ELR (cell line): ENCODE measurements around the gene LIPK.
A peak's percentile ranks its signal among the peaks of the same experiment; 100 is the strongest.
"Not testable (repeated sequence)": the region's sequence is repeated elsewhere in the genome, so short reads cannot be mapped to it uniquely, and the experiment has no call there.

ENCODE experiments used
- DNase-seq: peaks from one replicate; pipeline ENCODE4 v3.0.0-alpha.2; 2015; ENCODE audit warnings: low read depth

LIPK gene, protein sequence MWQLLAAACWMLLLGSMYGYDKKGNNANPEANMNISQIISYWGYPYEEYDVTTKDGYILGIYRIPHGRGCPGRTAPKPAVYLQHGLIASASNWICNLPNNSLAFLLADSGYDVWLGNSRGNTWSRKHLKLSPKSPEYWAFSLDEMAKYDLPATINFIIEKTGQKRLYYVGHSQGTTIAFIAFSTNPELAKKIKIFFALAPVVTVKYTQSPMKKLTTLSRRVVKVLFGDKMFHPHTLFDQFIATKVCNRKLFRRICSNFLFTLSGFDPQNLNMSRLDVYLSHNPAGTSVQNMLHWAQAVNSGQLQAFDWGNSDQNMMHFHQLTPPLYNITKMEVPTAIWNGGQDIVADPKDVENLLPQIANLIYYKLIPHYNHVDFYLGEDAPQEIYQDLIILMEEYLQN

GRCh38 chr10:88705958-88706357, at the start of gene LIPK:
TSS of gene LIPK (plus strand) at chr10:88706249. CDS start at chr10:88724544, 18,295 bp downstream.
- no peak for DNase-seq

DNA sequence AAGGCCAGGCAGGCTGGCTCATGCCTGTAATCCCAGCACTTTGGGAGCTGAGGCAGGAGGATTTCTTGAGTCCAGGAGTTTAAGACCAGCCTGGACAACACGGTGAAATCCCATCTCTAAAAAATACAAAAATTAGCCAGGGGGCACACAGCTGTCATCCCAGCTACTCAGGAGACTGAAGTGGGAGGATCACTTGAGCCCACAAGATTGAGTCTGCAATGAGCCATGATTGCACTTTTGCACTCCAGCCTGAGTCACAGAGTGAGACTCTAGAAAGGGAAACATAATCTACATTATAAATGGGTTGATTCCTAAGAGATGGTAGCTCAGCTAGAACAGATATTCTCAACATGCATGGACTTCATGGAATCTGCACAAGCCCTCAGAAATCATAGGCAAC, 48.1 kb upstream of the LIPK start:
- DNase-seq, result peak; percentile 77

DNA sequence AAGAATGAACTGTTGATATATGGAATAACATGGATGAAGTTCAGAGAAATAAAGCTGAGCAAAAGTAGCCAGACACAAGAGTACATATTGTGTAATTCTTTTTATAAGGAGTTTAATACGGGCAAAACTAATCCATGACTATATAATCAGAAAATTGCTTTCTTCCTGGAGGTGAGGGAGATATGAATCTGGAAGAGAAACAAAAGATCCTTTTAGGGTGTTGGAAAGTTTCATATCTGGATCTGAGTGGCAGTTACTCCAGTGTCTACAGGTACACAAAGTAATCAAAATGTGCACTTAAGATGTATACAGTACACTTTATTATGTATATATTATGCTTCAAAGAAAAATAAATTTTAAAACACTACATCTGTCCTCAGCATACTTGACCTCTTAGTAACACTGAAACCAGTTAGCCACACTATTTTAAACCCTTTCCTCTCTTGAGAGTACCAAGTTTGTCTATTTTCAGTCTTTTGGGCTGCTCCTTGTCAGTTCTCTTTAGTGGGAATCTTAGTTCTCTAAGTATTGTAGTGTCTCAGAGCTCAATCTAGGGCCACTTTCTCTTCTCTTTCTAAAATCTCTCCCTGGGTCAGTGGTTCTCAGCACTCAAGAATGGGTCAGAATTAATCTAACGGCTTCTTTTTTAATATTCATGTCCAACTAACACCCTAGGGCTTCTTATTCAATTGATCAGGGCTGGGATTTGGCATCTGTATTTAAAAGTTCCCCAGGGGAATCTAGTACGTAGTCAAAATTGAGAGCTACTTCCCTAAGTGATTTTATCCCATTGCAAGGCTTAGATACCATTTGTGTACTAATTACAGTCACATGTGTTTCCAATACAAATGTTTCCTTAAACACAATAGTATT, 46.1 kb upstream of the LIPK start:
- DNase-seq, result peak; percentile 15

- no peak for DNase-seq
Measured at GRCh38 chr10:88660598-88660884, 45.5 kb upstream of the LIPK start.

- peak; percentile 7 for DNase-seq
Measured at GRCh38 chr10:88661018-88661417, 45.0 kb upstream of the LIPK start.

- DNase-seq, result no peak
Measured at GRCh38 chr10:88661577-88661976, 44.5 kb upstream of the LIPK start.

DNA sequence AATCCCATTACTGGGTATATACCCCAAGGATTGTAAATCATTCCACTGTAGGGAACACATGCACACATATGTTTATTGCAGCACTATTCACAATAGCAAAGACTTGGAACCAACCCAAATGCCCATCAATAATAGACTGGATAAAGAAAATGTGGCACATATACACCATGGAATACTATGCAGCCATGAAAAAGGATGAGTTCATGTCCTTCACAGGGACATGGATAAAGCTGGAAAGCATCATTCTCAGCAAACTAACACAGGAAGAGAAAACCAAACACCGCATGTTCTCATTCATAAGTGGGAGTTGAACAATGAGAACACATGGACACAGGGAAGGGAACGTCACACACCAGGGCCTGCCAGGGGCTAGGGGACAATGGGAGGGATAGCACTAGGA, 42.9 kb upstream of the LIPK start:
- not testable (repeated sequence) for DNase-seq

- no peak for DNase-seq
Measured at GRCh38 chr10:88664142-88664541, 41.9 kb upstream of the LIPK start, which contains the start of gene LIPF. TSS of gene LIPF (plus strand) at chr10:88664442. CDS start at chr10:88667298, 2,856 bp downstream.

DNA sequence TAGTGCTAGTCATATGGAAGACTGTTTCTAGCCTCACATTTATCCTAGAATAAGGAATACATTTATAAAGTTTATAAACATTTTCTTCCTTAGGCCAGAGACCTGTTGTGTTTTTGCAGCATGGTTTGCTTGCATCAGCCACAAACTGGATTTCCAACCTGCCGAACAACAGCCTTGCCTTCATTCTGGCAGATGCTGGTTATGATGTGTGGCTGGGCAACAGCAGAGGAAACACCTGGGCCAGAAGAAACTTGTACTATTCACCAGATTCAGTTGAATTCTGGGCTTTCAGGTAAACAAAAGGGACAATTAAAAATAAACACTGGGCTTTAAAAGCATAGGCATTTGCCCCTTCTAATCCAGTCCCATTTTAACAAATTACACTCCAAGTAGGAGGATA, 37.6 kb upstream of the LIPK start:
- no peak for DNase-seq

- no peak for DNase-seq
Measured at GRCh38 chr10:88670497-88670896, 35.6 kb upstream of the LIPK start.

DNA sequence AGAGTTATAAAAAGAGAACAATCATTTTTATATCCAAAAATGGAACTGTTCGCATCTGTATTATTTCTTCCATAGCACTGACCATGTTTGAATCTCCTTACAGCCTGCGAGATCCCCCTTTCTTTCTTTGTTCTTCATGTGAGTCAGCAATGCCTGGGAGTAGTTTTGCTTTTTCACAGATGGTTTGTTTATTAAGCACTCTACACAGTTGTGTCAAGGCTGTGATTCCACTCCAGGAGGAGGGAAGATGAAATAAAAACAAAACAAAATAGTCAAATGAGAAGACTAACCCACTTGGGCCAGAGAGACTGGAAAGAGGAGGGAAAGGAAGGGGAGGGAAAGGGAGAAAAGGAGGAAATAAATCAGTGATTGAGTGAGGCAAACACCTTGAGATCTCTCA, 34.0 kb upstream of the LIPK start:
- DNase-seq, result peak; percentile 14

DNA sequence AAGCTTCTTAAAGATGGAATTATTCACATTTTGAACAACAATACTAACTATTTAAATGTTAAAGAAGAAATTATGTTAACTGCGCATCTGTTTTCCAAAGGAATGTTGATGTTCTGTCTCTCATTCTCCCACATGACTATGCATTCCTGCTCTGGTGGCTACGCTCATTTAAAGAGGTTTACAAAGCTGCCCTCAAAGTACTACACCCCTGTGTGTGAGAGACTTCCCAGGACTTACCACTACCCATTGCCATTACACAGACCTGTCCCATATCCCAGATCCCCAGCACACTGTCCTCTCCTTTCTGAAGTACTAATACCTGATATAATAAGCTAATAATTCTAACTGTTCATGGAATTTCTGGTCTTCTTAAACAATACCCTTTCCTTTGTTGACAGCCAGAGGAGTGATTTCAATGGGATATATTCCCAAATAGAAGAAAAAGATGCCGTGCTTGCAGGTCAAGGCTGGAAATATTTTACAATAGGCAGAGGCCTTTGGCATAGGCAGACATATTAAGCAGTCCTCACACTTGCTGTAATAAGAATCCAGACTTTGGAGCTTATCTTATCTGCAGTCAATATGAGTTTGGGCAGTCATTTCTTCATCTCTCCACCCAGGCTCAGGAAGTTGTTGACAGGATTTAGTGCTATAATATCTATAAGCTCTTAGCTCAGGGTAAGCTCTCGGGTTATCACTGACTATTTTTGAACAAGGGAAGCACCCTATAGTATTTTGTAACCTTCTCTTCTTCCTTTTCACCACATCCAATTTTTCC, 29.6 kb upstream of the LIPK start:
- no peak for DNase-seq

- DNase-seq, result peak; percentile 65
Measured at GRCh38 chr10:88680958-88681357, 25.1 kb upstream of the LIPK start.

- no peak for DNase-seq
Measured at GRCh38 chr10:88682491-88682890, 23.6 kb upstream of the LIPK start.

GRCh38 chr10:88687853-88688467, 18.1 kb upstream of the LIPK start:
- DNase-seq, result peak; percentile 54

DNA sequence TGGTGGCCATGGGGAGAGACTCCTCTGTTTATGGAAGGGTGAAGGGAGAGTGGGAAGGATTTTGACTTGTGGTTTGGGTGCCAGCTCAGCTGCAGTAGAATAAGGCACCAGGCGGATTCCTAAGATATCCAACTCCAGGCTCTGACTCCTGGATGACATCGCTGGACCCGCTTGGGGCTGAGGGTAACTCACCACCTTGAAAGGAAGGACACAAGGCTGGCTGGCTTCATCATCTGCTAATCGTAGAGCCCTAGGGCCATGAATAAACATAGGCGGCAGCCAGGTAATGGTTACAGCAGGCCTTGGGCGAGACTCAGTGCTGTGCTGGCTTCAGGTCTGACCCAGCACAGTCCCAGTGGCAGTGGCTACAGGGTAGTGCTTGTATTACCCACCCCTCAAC, 16.7 kb upstream of the LIPK start:
- no peak for DNase-seq

- DNase-seq, result peak; percentile 24
Measured at GRCh38 chr10:88693392-88694020, 12.5 kb upstream of the LIPK start.

DNA sequence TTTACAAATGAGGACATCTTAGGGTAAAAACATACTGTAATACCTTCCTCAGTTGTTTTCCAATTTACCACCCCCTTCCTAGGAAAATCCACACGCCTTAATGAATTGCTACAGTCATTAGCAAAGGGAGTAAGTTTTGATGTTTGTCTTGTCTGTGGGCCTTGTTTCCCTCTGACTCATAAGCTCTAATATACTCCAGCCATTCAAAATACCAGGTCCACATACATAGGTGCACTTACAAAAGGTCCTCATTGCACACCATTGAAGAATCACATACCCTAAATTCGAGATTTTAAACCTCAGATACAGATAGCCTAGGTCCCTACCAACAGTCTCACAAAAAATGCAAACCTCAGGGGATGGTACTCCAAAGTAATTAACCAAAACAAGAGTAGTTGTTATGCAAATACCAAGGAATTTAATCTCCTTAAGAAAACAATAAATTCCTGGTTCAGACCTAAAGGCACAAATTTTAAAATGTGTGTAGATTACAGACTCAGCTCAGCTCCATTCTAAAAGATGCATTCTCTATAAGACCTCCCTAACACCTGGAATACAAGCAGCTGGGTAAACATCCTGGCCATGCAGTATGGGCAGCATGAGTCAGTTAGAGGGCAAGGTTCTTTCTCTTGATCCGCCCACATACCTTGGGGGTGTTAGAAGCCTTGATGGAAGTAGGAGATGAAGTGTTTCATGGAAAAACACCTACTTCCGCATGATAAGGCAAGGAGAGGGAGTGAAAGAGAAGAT, 3.0 kb upstream of the LIPK start:
- DNase-seq, result peak; percentile 27

GRCh38 chr10:88707429-88708155, 1.5 kb downstream of the LIPK start:
- DNase-seq, result peak; percentile 85

- DNase-seq, result not testable (repeated sequence)
Measured at GRCh38 chr10:88709361-88709760, 3.3 kb downstream of the LIPK start.
